ENCODE results near the gene COG5.

COG5 gene

GRCh38 chr7:107269790-107270189 is 293.9 kb downstream of the COG5 start:
- no peak for TF ChIP-seq CTCF (IDR thresholded peaks at IDR 0.05; ENCODE audit: control insufficient read depth, extremely low read depth, insufficient read depth)
- no peak for DNase-seq (ENCODE audit: low read depth)
- no peak overlapping the region for H3K4me3 ChIP-seq (ENCODE audit: low read depth, low read length)

GRCh38 chr7:107268594-107268993 is 295.1 kb downstream of the COG5 start:
- no peak for DNase-seq (ENCODE audit: low read depth)
- no peak for TF ChIP-seq CTCF (IDR thresholded peaks at IDR 0.05; ENCODE audit: control insufficient read depth, extremely low read depth, insufficient read depth)
- H3K4me3 ChIP-seq (ENCODE audit: low read depth, low read length): no peak overlapping the region

- no peak overlapping the region for H3K4me3 ChIP-seq (ENCODE audit: low read depth, low read length)
- TF ChIP-seq CTCF (IDR thresholded peaks at IDR 0.05; ENCODE audit: control insufficient read depth, extremely low read depth, insufficient read depth): no peak
- no peak for DNase-seq (ENCODE audit: low read depth)
Observed at GRCh38 chr7:107267138-107267537, 296.6 kb downstream of the COG5 start.

- no peak overlapping the region for H3K4me3 ChIP-seq (ENCODE audit: low read depth, low read length)
- TF ChIP-seq CTCF (IDR thresholded peaks at IDR 0.05; ENCODE audit: control insufficient read depth, extremely low read depth, insufficient read depth): no peak
- no peak for DNase-seq (ENCODE audit: low read depth)
Observed at GRCh38 chr7:107264723-107265122, 299.0 kb downstream of the COG5 start.

GRCh38 chr7:107262857-107263256 is 300.9 kb downstream of the COG5 start:
- no peak overlapping the region for H3K4me3 ChIP-seq (ENCODE audit: low read depth, low read length)
- no peak for TF ChIP-seq CTCF (IDR thresholded peaks at IDR 0.05; ENCODE audit: control insufficient read depth, extremely low read depth, insufficient read depth)
- DNase-seq (ENCODE audit: low read depth): no peak

- DNase-seq (ENCODE audit: low read depth): no peak
- no peak overlapping the region for H3K4me3 ChIP-seq (ENCODE audit: low read depth, low read length)
- no peak for TF ChIP-seq CTCF (IDR thresholded peaks at IDR 0.05; ENCODE audit: control insufficient read depth, extremely low read depth, insufficient read depth)
Observed at GRCh38 chr7:107258737-107259136, 305.0 kb downstream of the COG5 start.

GRCh38 chr7:107255602-107256001 is 308.1 kb downstream of the COG5 start:
- no peak for DNase-seq (ENCODE audit: low read depth)
- no peak for TF ChIP-seq CTCF (IDR thresholded peaks at IDR 0.05; ENCODE audit: control insufficient read depth, extremely low read depth, insufficient read depth)
- no peak overlapping the region for H3K4me3 ChIP-seq (ENCODE audit: low read depth, low read length)
